IPS-NIHi11 (cell line): Measurements from ENCODE around the gene GLO1.

Experiments
- DNase-seq: peaks from one replicate; pipeline ENCODE4 v3.0.0; 2012; ENCODE audit warnings: mixed read lengths, low spot score

Gene GLO1

GRCh38 chr6:38702558-38703397 is at the start of gene GLO1:
GLO1 (minus strand) TSS chr6:38703145; CDS start chr6:38703054, 91 bp downstream.
- DNase-seq: peak; percentile 99

DNA sequence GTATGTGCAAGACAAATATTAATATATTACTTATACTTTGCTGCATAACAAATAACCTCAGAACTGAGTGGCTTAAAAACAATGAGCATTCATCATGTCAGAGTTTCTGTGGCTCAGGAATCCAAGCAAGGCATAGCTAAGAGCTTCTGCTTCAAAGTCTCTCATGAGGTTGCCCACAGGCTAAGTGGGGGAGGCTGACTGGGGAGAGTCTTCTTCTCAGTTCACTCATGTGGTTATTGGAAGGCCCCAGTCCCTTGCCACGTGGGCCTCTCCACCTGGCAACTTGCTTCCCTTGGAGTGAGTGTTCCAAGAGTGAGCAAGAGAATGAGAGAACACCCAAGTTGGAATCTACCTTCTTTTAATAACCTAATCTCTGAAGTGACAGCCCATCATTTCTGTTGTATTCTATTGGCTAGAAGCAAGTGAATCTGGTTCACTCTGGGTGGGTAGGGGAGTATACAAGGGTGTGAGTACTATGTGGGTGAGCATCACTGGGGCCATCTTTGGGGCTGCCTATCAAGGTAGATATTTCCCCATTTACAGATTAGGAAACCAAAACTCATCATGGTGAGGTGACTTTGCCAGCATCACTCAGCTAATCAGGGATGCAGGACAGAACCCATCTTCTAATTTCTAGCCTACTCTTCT is 48.1 kb upstream of the GLO1 start:
- DNase-seq: no peak

DNA sequence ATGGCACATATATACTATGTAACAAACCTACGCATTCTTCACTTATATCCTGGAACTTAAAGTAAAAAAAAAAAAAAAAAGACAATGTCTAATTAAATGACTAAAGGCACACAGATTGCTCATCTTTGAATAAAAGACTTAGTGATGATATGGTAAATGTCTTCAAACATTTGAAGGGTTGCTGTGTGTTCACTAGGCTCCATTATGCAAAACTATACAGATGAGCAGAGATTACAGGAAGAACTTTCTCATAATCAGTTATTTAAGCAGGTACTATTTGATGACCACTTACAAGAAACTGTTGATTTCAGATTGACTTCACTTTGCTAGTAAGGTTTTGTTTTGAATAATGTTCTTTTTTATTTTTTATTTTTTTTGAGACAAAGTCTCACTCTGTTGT is 46.5 kb upstream of the GLO1 start:
- DNase-seq: no peak

DNA sequence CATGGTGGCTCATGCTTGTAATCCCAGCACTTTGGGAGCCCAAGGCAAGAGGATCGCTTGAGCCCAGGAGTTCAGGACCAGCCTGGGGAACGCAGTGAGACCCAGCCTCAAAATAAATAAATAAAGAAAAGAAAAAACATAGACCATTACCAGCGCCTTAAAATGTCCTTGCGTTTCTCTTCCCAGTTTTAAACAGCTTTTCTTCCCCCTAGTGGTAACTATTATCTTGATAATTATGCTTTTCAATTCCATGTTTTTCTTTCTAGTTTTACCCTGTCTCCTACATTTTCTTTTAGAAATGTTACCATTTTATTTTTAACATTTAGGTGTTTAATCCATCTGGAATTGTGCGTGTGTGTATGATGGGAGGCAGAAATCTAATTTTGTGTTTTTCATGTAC is 36.6 kb upstream of the GLO1 start:
- no peak for DNase-seq

DNA sequence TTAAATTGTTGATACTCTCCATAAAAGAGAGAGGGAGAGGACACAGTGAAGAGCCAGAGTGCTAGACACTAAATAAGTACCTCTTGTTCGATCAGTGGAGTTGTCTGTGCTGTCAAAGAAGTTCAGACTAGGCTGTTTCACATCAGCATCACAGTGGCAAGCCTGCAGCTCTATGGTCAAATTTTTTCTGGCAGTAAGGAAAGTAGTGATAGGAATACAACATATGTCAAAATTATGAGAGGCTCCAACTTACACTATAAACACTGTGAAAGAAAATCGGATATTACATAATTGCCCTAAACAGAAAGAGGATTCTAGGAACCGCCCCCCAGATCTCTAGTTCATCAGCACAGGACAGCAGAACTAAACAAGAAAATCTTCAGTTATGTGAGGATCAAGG is 35.3 kb upstream of the GLO1 start:
- no peak for DNase-seq

DNA sequence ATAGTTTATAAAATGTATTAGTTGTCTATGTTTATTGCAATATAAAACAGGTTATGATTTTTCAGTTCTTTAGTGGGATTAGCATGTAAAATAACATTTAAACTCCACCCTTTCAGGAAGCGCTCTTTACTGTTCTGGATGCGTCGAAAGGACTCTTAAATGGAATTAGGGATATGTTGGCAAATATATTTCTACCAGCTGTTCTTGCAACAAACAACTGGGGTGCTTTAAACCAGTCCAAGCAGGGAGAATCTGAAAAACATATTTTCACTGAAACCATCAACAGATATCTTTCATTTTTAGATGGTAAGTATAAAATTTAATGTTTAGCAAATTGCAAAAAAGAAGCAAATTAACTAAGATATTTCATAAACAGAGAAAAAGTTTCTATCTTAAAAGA is 34.0 kb upstream of the GLO1 start:
- no peak for DNase-seq

- DNase-seq: no peak
Observed at GRCh38 chr6:38730140-38730862, 27.4 kb upstream of the GLO1 start.

DNA sequence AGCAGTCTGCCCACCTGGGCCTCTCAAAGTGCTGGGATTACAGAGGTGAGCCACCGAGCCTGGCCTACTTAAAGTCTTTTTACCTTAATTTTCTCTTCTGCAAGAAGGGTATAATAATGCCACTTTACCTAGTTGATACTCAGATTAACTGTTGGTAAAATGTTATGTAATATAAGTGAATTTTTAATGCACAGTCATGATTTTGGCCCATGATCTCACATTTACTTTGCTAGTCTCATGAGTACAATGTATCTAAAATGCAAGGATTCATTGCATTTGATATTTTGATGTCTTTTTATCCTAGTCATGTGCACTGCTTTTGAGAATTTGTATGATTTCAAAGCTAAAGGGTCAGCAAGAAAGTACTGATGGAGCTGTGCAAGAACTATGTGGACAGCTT is 25.3 kb upstream of the GLO1 start:
- no peak for DNase-seq

DNA sequence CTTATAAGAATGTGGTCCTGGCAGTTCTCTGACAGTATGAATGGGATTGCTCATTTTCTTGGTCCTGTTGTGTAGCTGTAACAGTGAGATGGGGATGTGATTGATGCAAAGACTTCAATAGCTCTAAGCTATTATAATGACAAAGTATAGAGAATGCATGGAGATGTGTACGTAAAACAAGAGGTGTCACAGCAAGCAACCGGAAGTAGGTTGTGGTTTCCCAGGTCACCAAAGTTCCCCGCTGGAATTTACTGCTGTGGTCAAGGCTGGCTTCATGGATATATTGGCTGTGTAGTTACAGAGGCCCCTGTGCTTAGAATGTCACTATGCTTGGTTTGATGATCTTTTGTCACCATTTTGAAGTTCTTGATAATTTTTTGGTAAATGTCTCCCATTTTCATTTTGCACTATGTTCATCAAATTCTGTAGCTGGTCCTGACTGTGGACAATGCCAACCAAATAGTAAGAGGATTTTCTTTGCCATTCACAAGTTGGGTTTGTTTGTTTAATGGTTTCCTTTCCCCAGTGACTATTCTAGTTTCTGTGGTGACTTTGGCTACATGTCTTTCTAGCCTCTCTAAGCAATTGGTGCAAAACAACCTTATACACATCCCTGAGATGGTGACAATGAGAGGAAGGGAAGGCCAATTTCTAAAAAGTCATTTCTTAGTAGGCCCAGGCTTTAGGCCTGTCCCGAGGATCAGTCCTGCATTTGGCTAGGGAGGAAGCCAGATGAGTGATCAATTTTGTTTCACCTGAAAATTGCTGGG is 22.7 kb upstream of the GLO1 start:
- DNase-seq: no peak

- DNase-seq: no peak
Observed at GRCh38 chr6:38724343-38724742, 21.4 kb upstream of the GLO1 start.

DNA sequence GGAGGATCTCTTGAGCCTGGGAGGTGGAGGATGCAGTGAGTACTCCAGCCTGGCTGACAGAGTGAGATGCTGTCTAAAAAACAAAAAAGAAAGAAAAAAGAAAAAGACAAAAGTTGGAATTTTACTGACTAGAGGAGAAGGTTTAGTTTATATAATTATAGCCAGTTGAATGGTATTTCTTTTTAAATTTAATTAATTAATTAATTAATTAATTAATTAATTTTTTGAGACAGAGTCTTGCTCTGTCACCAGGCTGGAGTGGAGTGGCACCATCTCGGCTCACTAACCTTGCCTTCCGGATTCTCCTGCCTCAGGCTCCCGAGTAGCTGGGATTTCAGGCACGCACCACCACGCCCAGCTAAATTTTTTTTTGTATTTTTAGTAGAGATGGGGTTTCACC is 20.8 kb upstream of the GLO1 start:
- no peak for DNase-seq

DNA sequence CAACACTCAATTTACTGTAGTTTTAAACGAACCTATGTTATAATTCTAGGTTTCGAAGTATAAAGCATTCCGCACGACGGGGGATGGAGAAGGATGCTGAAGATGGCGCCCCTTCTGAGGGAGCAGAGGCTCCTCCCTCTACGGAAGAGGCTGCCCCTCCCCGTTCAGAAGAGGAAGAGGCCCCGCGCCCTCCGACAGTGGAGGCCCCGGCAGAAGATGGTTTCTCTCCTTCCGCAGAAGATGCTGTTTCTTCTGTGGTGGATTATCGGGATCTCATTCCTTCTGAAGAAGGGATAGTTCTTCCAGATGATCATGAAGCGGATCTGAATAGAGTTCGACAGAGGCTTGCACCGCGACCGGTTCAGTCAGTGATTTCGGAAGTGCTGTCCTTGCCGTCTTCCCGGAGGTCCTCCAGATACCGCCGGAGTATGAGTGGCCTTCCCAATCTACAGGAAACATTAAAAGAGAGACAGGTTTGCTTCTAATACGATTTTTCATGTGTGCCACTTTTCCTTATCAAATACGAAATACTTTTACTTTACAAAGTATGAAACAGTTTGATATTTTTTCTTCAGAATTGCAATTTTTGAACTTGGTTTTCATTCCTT is 19.9 kb upstream of the GLO1 start:
- no peak for DNase-seq

DNA sequence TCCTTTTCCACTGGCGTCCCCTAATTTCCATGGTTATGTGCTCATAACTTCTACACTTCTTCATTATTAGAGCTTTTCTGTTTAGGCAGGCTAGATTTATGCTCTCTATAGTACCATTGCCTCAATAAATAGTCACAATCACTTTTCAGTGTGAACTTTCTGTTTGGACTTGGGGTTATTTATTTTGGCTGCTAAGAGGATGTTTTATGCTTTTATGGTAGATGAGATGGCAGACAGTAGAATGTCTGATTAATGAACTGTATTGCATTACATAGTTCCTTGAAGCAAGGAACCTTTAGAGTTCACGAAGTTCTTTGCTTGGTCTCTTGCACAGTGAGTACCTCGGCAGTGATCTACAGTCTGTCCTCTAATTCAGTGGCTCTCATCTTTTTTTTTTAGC is 19.1 kb upstream of the GLO1 start:
- DNase-seq: no peak

GRCh38 chr6:38720295-38720694 is 17.4 kb upstream of the GLO1 start:
- DNase-seq: peak; percentile 21

GRCh38 chr6:38719358-38719757 is 16.4 kb upstream of the GLO1 start:
- DNase-seq: no peak

- no peak for DNase-seq
Observed at GRCh38 chr6:38716825-38717224, 13.9 kb upstream of the GLO1 start.

- DNase-seq: peak; percentile 39
Observed at GRCh38 chr6:38715016-38715689, 12.2 kb upstream of the GLO1 start, which contains the start of gene DNAH8. DNAH8 (plus strand) TSS chr6:38715311; CDS start chr6:38722810, 7,499 bp downstream.

- DNase-seq: no peak
Observed at GRCh38 chr6:38714239-38715015, 11.5 kb upstream of the GLO1 start.

DNA sequence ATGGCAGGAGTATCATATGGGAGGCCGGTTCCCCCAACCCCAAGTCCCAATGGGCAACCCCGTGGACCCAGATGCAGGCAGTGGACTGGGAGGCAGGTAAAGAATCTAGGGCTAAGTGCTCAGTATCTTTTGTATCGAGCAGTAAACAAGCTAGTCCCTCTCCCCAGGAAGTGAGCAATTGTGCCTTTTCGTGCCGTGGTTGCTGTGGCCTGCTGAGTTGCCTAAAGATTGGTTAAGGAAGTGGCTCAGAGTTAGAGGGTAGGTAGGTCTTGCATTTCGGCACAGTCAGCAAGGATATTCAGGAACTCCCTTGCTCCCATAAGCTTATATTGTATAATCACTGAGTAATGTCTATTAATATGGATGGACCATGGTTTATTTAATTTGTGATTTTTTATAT is 10.9 kb upstream of the GLO1 start:
- no peak for DNase-seq

- no peak for DNase-seq
Observed at GRCh38 chr6:38708496-38708895, 5.6 kb upstream of the GLO1 start.
